HG03066 (cell line): ENCODE results near the gene KSR1.
"Not testable (repeated sequence)": the region's sequence is repeated elsewhere in the genome, so short reads cannot be mapped to it uniquely, and the experiment has no call there.

ENCODE experiments used
- ATAC-seq: cut with Tn5 transposase; IDR thresholded peaks from one replicate; pipeline ENCODE4 v1.9.1; 2021; ENCODE audit warnings: low read depth; ENCODE audit not compliant: unreplicated experiment

Gene KSR1

DNA sequence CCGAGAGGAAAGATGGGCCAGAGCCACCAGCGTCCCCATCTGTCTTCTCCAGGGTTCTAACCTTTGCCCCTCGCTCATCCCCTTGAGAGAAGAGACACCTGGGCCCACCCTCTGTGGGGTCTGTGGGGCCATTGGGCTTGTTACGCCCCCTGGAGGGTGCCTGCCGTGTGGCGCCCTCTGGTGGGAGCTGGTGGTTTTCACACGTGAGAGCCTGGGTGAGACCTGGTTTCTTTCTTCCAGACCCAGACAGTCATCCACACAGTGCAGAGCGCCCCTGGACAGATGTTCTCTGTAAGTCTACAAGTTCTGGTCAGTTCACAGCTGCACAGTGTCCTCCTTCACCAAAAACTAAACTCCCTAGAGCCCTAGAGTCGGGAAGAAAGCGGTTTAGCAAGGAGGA is 189.4 kb downstream of the KSR1 start:
- not testable (repeated sequence) for ATAC-seq

- ATAC-seq = no peak
Observed at GRCh38 chr17:27646232-27646631, 190.0 kb downstream of the KSR1 start.

GRCh38 chr17:27647765-27648164 is 191.5 kb downstream of the KSR1 start:
- ATAC-seq = no peak

DNA sequence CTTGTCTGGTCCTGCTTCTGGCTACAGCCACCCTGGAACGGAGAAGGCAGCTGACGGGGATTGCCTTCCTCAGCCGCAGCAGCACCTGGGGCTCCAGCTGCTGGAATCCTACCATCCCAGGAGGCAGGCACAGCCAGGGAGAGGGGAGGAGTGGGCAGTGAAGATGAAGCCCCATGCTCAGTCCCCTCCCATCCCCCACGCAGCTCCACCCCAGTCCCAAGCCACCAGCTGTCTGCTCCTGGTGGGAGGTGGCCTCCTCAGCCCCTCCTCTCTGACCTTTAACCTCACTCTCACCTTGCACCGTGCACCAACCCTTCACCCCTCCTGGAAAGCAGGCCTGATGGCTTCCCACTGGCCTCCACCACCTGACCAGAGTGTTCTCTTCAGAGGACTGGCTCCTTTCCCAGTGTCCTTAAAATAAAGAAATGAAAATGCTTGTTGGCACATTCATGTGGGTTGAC is 192.9 kb downstream of the KSR1 start:
- not testable (repeated sequence) for ATAC-seq

- ATAC-seq = no peak
Observed at GRCh38 chr17:27649929-27650328, 193.7 kb downstream of the KSR1 start.

DNA sequence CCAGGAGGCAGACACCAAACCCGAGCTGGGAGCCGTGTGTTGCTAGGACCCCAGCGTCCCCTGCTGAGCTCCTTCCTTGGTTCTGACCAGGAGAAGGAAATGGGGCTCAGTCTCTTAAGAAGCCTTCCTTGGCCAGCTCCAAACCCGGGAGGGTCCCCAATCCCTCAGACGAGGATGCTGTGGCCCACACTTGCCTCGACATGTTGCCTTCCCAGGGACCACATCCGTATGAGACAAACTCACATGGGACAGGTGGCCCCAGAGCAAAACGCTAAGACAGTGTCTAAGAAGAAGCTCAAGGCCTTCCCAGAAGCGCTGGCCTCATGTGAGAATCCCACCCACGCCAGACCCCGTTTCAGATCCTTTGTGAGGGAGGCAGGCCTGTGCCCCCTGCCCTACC is 194.6 kb downstream of the KSR1 start:
- no peak for ATAC-seq

DNA sequence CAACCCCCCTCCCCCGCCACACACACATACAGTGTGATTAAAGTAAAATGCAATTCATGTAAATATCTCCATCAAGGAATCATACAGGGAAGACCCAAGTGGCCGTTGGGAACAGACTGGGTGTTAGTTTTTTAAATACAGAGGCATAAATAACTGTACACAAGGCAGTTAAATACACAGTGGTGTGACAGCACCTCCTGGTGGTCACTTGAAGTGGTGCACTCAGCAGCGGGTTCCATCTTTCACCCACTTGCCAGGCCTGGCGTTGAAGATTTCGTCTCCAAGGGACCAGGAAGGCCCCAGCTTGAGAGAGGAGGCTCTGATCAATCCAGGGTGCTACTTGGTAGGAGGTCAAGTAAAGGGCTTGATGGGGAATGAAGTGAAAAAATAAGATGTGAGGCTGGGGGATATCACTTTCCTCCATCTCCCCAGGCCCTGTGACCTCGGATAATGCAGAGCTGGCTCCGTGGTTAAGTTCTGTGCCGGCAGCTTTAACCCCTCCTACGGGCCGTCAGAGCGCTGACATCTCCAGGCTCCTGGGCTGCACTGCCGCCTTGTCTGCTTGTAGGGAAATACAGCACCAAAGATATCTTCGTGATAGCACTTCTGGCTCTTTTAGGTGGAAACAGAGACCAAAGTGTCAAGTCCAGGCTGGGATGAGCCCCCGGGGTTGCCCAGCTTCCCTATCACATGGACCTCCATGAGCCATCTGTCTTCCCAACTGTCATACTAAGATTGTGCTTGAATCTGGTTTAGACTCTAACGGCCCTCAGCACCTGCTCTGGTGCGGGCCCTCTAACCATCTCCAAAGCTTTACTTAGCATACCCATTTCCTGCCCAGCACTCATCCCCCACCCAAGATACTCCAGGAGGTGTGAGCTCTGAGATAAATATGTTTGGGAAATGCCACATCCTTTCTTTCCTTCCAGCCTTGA is 195.4 kb downstream of the KSR1 start:
- ATAC-seq = no peak

DNA sequence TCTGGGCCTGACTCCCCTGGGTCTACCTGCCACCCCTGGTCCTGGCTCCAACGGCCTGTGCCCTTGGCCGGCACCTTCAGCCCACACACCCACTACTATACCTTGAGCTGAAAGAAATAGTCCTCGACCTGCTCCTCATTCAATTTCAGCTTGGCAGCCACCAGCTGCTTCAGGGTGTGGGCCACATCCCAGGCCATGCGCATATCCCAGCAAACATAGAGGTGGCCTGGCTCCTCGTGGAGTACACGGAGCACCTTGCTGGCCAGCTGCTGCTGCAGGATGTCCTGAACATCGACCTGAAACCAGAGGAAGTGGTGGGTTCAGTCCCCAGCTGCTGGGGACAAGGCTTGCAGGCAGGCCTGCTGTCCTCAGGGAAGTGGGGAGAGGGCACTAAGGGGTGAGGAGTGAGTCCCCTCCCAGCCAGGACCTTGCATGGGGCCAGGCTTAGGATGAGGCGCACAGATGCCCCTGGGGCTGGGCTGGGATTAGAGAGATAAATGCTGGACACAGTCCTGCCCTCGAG is 197.3 kb downstream of the KSR1 start:
- ATAC-seq = not testable (repeated sequence)

- no peak for ATAC-seq
Observed at GRCh38 chr17:27654136-27654535, 197.9 kb downstream of the KSR1 start.

DNA sequence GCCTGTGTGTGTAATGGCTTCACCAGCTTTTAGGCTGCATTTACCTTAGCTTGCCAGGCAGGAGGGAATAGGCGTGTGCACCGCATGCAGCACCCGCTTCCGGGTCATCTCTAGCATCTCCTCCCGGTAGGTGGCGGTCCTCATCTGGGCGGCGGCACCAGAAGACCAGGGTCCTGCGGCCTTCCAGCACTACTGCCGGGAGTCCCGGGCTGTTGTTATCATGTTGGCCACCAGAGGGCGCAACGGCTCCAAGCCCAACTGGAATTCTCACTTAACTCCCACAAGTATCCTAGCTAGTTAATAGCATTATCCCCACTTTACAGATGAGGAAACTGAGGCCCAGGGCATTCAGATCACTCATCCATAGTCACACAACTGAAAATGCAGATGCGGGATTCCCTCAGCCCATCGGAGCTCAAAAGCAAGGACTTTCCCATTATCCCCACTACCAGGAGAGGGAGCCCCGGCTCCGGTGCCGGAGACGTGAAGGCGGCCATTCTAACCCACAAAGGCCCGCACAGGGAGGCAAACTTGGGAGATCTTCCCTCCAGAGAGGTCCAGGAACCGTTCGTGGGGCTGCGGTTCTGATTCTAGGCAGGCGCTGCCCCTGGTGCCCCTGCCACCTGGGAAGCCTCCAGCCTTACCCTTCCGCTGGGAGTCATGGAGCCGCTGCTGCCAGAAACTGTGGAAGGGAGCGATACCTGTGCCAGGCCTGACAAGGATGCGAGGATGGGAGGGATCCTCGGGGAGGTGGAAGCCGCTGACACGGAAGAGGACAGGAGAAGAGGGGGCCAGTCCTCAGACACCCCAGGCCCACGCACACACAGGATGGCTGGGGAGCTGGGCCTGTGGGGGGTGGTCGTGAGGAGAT is 198.6 kb downstream of the KSR1 start:
- peak; percentile 86 for ATAC-seq

- ATAC-seq = not testable (repeated sequence)
Observed at GRCh38 chr17:27655525-27656111, 199.4 kb downstream of the KSR1 start.

DNA sequence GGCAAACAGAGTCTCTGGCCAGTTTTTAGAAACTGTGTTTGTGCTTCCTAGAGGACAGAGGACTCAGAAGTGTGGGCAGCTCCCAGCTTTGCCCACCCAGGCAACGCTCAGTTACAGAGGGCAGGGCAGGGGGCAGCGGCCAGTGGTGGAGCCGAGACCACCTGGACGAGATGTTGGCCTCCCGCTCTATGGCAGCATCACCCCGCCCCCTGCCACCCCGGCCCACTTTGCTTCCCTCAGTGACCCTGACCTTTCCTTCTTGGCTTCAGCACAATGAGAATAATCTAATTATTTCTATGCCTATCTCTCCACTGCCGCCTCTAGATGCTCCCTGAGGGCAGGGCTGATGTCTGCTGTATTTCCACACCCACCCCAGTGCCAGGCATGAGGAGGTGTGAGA is 200.4 kb downstream of the KSR1 start:
- ATAC-seq = not testable (repeated sequence)

DNA sequence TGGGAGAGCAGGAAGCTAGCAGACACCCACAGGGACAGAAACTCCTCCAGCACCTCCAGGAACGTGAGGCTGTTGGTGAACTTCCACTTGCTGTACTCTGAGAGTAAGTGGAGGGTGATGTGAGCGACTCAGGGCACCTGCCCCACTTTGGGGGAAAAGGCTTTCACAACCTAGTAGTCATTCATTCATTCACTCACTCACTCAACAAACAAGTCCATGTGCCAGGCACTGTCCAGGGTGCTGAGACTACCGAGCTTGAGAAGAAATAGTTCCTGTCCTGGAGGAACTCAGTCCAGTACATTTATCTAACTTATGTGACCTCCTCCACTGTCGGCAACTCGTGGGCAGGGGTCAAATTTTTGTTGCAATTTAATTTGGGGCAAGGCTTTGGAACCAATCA is 201.4 kb downstream of the KSR1 start:
- no peak for ATAC-seq

DNA sequence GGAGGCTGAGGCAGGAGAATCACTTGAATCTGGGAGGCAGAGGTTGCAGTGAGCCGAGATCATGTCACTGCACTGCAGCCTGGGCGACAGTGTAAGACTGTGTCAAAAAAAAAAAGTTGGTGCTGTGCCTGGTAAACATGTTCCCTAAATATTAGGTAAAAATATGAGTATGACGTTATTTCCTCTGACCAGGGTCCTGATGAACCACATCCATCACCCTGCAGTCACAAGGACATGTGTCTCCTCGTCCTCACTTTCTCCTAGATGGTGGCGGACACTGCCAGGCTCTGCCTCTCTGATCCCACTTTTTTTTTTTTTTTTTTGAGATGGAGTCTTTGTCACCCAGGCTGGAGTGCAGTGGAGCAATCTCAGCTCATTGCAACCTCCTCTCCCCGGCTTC is 203.4 kb downstream of the KSR1 start:
- ATAC-seq = no peak

GRCh38 chr17:27660436-27660835 is 204.2 kb downstream of the KSR1 start:
- ATAC-seq = no peak

- ATAC-seq = no peak
Observed at GRCh38 chr17:27663936-27664605, 207.8 kb downstream of the KSR1 start.

DNA sequence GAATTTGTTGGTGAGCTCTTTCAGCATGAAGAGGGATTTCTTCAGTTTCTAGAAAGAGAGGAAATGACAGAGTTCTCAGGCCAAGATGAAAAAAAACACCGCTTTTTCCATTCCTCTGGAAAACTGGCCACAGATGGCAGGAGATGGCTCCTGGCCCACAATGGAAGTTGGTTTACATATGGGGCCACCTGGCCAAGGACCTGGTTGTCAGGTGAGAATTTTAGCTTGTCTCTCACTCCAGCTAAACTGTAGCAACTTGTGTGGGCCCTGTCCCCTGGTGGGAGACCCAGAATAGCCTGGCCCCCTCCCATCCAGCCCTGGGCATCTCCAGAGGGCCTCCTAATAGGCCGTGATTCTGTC is 208.3 kb downstream of the KSR1 start:
- no peak for ATAC-seq

DNA sequence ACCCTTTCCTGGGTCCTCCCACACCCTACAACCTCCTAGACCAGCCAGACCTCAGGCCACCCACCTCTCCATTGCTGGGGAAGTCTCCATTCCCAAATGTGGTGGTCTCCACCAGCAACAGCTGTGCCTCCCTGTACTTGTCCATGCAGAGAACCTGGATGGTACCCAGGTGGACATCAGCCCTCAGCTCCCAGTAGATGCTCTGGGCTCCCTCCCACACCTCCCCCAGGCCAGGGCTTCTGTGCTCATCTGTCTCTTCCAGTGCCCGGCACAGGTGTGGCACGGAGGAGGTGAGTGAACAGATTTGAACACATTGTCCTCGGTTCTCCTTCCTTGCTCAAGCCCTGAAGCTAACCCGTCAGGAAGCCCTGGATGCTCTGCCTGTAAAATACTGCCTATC is 209.3 kb downstream of the KSR1 start:
- no peak for ATAC-seq

GRCh38 chr17:27666270-27666669 is 210.0 kb downstream of the KSR1 start:
- ATAC-seq = not testable (repeated sequence)

- ATAC-seq = no peak
Observed at GRCh38 chr17:27666831-27667560, 210.7 kb downstream of the KSR1 start.
